NCI-H1694 treated with DMSO at 0.1 percent for 48 hours (cell line): Measurements from ENCODE around the gene OASL.

Experiments
- DNase-seq: peaks from one replicate; lab custom pipeline; 2025; lab: John Stamatoyannopoulos, UW

OASL gene

DNA sequence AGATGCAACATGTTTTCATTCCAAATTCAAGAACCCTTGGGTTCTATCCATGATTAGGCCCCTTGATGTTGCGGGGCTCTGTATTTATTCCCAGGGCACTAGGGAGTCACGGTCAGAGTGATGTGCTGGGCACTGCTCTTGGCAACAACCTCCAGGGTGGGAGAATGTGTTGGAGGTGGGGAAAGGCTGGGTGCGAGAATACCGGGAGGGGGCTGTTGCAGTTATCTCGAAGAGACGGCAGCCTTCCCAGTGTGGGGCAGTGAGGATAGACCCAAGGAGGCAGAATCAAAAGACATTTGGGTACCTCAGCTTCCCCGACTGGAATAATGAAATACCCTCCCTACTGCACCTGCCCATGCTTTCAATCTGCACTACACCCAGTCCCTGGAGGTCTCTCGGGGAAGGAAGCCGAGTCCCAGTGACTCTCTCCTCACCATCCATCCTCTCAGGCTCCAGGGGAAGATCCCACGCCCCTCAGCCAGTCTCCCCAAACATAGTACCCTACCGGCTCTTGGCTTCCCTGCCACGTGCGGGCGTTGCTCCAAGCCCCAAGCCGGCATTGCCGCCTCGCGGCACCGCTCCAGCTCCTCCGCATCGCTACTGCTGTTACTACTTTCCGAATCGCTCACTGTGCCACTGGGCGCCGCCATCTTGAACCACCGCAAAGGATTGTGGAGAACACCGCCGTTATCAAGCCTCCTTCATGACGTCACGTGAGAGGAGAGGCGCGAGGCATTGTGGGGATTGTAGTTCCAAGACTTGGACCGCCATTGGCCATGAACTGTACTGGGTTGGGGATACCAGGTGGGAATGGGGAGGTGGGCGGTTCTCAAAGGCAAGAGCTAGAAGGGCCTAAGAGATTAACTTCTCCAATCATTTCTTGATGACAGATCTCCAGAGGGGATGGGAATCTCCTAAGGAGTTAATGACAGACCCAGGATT, 22.9 kb downstream of the OASL start, which contains the start of gene C12orf43:
C12orf43 (minus strand) TSS at position 663 of the 942 bp plus-strand sequence; CDS start at position 650, 13 bp downstream.
- DNase-seq: peak; percentile 82

DNA sequence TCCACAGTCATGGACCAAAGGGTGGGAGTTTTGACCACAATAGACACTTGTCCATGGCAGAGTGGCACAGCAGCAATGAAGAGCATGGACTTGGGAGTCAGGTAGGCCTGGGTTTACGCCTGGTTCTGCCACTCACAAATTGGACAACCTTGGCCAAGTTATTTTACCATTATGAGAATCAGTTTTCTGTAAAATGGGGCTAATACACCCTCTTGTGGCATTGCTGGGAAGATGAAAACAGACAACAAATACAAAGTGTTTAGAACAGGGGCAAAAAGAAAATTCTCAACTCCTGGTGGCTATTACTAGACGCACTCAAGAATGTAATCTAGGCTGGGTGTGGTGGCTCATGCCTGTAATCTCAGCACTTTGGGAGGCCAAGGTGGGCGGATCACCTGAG, 25.3 kb downstream of the OASL start:
- DNase-seq: no peak

DNA sequence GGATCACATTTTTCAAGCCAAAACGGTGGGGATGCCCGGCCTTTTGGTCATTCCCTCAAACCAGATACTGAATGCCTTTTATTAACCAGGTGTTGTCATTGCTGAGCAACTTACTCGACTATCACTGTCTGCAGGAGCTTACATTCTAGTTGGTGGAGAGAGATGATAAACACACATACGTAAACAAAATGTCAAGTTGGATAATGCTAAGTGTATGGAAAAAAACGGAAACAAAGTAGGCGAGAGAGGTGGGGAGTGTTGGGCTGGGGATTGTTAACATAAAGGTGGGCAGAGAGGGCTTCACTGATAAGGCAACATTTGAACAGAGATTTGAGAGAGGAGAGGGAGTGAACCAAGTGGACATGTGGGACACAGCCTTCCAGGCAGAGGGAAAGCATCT, 27.2 kb downstream of the OASL start:
- no peak for DNase-seq

DNA sequence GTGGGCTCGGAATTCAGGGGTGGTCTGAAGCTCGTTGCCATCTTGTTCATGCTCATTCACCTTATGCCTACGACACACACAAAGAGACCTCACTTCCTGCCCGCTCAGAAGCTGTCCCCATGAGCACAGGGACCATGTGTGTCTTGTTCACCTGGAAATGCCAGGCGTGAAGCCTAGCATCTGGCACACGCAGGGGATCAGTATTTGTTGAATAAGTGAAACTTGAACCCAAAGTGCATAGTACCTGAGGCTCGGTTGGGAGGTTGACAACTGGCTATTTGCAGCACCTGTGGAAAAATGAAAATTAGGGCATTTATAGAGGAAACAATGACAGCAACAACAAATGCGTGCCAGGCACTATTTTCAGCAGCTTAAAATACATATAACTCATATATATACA, 28.2 kb downstream of the OASL start:
- DNase-seq: no peak

DNA sequence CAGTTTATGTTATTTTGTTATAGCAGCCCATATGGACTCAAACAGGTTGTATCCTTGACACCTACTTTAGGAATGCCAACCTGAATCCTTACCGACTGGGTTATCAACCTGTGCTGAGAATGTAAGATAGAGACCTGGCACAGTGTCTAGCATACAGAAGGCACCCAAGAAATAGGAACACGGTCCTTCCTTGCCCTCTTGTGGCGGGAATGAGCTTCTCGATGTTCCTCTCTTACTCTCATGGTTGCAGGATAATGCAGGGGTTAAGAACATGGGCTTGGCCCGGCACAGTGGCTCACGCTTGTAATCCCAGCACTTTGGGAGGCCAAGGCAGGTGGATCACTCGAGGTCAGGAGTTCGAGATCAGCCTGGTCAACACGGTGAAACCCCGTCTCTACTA, 29.3 kb downstream of the OASL start:
- DNase-seq: no peak

DNA sequence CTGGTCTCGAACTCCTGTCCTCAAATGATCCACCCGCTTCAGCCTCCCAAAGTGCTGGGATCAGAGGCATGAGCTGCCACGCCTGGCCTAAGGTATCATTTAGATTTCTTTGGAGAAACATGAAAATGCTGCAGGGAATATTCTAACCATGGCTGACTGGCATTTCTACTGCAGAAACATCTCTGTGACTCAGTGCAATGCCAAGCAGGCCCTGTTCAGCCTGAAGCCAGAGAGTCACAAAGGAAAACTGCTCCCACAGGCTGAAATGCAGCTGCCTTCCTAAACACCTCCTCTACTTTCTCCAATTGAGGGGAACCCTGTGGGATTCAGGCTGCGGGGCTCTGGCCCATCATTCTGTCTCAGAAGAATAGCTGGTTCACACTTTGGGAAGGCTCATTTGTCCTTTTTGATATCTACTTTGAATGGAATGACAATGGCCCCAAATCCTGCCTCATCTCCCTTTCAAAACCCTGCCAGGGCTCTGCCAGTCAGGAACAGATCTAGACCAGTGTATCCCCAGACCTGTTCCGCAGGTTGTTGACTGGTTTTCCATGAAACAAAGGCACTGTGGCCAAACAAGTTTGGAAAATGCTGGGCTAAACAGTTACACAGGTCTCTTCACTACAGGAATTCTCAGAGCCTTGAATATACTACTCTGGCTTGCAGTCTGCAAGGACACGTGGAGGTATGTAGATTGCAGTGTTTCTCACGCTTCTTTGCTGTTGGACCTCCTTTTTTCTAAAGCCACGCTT, 30.5 kb downstream of the OASL start:
- no peak for DNase-seq

DNA sequence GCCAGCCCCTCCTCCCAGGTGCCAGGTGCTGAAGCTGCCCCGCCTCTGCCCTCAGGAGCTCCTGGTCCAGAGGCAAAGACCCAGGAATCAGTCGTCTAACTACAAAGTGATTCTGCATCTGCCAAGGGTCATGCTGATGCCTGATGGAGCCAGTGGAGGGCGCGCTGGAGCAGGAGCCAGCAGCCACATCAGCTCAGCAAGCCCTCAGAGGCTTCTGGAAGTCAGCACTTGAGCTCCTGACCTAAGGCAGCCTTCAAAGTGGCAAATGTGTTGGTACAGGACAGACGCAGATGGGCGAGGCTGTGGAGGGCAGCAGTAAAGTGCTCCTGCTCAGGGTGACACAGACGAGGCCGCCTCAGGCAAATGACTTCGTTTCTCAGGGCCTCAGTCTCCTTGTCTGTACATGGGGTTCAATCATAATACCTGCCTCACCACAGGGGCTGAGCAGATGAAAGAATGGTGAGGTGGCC, 33.7 kb downstream of the OASL start:
- peak; percentile 3 for DNase-seq

DNA sequence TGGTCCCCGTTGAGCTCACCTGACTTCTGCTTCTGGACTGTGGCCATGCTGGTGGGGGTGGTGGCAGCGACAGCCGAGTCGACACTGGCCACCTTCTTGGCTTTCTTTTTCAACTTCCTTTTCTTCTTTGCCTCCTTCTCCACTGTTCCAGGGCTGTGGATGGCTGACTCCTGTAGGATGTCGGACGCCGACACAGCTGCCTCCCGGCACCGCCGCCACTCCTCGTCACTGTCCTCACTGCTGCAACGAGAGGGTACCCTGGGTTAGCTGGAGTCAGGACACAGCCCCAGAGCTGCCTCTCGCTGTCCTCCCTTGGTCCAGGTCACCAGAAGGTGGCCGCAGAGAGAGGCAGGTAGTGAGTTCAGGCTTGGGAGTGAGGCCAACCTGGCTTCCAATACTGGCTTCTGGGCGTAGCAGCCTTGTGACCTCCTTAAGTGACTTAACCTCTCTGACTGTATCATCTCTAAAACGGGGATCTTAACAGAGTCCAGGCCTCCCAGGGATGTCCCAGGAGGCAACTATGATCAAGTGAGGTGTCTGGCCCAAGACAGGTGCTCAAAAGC, 34.7 kb downstream of the OASL start:
- DNase-seq: no peak

DNA sequence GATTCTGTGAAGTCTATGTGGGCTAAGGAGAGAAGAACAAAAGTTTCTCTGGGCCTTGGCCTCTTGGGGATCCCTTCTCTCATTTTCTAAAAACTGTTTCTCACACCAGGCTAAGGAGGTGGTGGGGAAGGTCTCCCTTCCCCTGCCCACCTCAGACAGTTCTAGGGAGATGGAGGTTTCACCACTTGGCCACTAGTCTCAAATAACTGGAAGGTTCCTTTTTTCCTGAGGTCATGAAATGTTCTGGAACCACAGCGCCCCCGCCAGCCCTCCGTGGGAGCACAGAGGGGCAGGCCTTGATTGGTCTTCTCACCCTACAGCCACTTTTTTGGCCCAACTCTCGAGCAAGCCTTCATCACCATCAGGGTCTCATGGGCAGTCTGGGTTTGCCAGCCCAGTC, 35.4 kb downstream of the OASL start:
- no peak for DNase-seq

DNA sequence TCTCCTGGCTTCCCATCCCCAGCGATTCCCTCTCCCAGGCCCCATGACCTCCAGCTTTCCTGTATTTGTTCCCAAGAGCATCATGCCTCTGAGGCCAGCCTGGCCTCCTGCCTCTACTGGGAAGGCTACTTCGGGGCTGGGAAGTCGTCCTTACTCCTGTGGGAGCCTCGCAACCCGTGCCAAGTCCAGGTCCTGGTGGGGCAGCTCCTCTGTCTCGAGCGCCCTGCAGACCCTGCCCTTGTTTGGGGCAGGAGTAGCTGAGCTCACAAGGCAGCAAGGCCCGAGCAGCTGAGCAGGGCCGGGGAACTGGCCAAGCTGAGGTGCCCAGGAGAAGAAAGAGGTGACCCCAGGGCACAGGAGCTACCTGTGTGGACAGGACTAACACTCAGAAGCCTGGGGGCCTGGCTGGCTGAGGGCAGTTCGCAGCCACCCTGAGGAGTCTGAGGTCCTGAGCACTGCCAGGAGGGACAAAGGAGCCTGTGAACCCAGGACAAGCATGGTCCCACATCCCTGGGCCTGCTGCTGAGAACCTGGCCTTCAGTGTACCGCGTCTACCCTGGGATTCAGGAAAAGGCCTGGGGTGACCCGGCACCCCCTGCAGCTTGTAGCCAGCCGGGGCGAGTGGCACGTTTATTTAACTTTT, 37.1 kb downstream of the OASL start:
- DNase-seq: no peak

DNA sequence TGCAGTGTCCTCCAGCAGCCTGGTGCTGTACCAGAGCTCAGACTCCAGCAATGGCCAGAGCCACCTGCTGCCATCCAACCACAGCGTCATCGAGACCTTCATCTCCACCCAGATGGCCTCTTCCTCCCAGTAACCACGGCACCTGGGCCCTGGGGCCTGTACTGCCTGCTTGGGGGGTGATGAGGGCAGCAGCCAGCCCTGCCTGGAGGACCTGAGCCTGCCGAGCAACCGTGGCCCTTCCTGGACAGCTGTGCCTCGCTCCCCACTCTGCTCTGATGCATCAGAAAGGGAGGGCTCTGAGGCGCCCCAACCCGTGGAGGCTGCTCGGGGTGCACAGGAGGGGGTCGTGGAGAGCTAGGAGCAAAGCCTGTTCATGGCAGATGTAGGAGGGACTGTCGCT, 38.0 kb downstream of the OASL start:
- DNase-seq: no peak

DNA sequence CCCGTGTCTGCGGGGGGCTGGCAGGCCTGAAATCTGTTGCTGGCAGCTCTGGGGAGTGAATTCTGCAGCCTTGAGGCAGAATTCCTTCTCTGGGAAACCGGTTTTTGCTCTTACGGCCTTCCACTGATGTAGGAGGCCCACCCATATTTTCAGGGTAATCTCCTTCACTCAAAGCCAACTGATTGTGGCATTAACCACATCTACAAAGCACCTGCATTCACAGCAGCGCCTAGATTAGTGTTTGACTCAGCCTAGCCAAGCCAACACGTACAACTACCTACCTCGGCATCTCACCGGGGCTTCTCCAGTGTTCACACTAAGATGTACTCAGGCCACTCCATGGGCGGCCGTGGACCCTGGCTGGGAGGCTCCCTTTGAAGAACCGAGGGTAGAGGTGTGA, 38.5 kb downstream of the OASL start:
- no peak for DNase-seq

DNA sequence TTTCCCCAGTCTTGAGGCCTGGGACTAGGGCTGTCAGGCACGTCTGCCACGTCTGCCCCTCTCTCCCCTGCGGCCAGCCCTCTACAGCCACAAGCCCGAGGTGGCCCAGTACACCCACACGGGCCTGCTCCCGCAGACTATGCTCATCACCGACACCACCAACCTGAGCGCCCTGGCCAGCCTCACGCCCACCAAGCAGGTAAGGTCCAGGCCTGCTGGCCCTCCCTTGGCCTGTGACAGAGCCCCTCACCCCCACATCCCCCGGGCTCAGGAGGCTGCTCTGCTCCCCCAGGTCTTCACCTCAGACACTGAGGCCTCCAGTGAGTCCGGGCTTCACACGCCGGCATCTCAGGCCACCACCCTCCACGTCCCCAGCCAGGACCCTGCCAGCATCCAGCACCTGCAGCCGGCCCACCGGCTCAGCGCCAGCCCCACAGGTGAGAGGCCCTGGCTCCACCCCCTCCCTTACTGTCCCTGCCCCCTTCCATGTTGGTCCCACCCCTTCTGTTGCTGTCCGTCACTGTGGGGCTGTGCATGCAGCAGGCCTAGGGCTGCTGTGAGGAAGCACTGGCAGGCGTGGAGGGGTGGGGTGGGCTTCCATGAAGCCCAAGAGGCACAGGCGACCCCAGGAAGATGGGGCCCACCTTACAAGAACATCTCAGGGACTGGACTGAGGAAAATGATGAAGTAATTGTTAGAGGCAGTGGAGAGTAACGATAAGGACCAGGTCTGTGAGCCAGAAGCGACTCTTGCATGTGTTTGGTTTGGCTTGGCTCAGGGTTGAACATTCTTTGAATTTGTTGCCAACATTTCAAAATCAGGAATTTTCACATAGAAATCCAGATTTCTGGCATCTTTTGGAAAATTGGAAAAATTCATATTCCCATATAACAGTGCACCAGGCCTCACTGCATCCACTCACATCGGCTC, 39.6 kb downstream of the OASL start:
- no peak for DNase-seq

DNA sequence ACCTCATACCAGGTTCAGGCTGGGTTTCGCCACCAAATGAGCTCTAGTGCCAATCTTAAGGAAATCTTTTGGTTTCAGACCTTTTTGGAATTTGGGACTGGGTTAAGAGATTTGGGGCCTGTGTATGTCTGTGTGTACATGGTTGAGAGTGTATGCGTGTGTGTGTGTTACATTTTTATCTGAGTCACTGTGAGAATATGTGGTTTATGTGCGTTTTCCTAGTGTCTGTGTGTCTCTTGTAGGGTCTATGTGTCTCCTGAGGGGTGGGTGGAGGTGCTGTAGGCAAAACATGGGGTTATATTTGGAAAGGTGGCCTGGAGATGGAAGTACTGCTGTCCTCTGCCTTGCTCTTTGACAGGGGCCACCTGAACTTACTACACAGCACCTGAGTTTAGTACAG, 40.6 kb downstream of the OASL start:
- no peak for DNase-seq

DNA sequence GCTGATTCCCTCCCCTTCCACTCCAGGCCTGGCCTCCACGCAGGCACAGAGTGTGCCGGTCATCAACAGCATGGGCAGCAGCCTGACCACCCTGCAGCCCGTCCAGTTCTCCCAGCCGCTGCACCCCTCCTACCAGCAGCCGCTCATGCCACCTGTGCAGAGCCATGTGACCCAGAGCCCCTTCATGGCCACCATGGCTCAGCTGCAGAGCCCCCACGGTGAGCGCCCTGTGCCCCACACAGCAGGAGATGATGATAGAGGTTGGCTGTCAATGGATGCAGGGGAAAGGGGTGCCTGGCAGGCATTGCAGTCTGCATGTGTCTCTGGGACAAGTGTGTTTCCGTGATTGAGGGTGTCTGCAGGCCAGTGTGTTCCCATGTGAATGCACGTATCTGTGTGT, 41.6 kb downstream of the OASL start:
- DNase-seq: no peak

DNA sequence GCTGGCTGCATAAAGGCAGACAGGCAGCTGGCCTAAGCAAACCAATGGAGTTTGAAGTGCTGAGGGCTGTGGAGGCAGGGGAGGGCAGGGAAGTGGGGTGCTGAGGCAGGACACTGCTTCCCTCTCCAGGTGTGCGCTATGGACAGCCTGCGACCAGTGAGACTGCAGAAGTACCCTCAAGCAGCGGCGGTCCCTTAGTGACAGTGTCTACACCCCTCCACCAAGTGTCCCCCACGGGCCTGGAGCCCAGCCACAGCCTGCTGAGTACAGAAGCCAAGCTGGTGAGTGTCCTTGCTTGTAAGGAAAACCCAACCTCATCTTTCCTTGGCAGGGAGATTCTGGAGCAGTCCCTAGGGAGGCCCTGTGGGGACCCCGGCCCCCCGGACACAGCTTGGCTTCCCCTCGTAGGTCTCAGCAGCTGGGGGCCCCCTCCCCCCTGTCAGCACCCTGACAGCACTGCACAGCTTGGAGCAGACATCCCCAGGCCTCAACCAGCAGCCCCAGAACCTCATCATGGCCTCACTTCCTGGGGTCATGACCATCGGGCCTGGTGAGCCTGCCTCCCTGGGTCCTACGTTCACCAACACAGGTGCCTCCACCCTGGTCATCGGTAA, 42.8 kb downstream of the OASL start:
- no peak for DNase-seq

DNA sequence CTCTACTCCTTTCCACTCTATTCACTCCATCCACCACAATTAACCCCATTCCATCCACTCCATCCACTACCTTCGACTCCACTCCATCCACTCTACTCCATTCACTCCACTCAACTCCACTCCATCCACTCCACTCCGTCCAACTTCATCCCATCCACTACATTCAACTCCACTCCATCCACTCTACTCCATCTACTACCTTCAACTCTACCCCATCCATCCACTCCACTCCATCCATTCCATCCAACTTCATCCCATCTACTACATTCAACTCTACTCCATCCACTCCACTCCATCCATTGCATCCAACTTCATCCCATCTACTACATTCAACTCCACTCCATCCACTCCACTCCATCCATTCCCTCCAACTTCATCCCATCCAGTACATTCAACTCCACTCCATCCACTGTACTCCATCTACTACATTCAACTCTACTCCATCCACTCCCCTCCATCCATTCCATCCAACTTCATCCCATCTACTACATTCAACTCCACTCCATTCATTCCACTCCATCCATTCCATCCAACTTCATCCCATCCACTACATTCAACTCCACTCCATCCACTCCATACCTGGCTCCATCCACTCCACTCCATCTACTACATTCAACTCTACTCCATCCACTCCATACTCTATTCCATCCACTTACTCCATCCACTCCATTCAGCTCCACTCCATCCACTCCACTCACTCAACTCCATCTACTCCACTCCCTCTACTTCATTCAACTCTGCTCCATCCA, 44.3 kb downstream of the OASL start:
- no peak for DNase-seq

DNA sequence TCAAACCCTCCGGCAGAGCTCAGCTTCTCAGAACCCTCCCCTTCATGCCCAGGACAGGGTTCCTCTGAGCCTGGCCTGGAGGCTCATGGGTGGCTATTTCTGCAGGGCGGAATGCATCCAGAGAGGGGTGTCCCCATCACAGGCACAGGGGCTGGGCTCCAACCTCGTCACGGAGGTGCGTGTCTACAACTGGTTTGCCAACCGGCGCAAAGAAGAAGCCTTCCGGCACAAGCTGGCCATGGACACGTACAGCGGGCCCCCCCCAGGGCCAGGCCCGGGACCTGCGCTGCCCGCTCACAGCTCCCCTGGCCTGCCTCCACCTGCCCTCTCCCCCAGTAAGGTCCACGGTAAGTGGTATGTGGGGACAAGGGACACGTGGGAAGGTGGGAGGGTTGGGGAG, 45.0 kb downstream of the OASL start:
- no peak for DNase-seq

DNA sequence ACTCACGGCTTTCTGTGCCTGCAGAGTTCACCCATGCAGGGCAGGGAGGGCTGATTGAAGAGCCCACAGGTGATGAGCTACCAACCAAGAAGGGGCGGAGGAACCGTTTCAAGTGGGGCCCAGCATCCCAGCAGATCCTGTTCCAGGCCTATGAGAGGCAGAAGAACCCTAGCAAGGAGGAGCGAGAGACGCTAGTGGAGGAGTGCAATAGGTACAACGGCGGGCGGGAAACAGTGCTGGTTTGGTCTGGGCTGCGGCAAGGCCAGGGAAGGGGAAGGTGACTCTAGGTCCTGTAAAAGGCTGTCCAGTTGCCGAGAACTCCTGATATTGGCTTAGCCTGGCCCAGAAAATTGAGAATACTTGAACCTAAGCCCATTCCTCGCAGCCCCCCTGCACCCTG, 45.5 kb downstream of the OASL start:
- no peak for DNase-seq

DNA sequence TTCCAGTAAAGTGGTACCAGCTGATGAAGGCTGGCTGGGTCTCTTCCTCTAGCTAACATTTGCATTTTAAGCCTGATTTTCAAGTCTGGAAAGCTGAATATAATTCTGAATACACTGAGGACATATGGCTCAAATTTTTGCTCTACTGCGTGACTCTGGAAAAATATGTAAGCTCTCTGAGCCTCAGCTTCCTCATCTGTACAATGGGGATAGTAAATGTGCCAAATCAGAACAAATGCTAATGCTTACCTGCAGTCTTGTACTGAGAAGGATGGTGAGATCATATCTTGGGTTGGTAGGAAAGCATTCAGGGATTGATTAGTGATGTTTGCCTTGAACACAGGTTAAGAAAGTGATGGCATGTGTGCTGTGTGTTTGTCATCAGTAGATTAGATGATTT, 46.1 kb downstream of the OASL start:
- DNase-seq: no peak
